Nephron (organoid): ENCODE data around the gene BMPR1A.

Experiments used
- H3K27ac Mint-ChIP-seq, 3 experiments: 2 replicates each; pipeline ENCODE4 v1.8.0; 2020; ENCODE audit warnings: mixed read lengths in 3 of 3, mild to moderate bottlenecking in 2 of 3, moderate library complexity in 1 of 3
- H3K27me3 Mint-ChIP-seq: 2 replicates; pipeline ENCODE4 v1.8.0; 2021; ENCODE audit warnings: low read depth, mild to moderate bottlenecking, moderate library complexity, mixed read lengths
- H3K36me3 Mint-ChIP-seq: 2 replicates; pipeline ENCODE4 v1.8.0; 2020; ENCODE audit warnings: low read depth, mixed read lengths
- H3K4me1 Mint-ChIP-seq: 2 replicates; pipeline ENCODE4 v1.8.0; 2020; ENCODE audit warnings: mixed read lengths
- H3K4me3 Mint-ChIP-seq, 3 experiments: 2 replicates each; pipeline ENCODE4 v1.8.0; 2020; ENCODE audit warnings: mild to moderate bottlenecking in 3 of 3, mixed read lengths in 3 of 3, moderate library complexity in 2 of 3
- H3K9me3 Mint-ChIP-seq: 2 replicates; pipeline ENCODE4 v1.8.0; 2020; ENCODE audit warnings: mixed read lengths
- TF ChIP-seq, protein P1 (sequence below), 3 experiments: fragments of 200-600 bp; sonication (generic); IDR thresholded peaks; one replicate each; pipeline ENCODE4 v1.5.0; 2021; ENCODE audit warnings: antibody characterized with exemption in 3 of 3; ENCODE audit not compliant: unreplicated experiment in 3 of 3

Gene BMPR1A

GRCh38 chr10:86799188-86799845 lies 42.9 kb downstream of the BMPR1A start:
- H3K4me3 Mint-ChIP-seq: peak overlapping the region in 1 of 3 experiments; percentile 31
- TF ChIP-seq, protein P1, sequence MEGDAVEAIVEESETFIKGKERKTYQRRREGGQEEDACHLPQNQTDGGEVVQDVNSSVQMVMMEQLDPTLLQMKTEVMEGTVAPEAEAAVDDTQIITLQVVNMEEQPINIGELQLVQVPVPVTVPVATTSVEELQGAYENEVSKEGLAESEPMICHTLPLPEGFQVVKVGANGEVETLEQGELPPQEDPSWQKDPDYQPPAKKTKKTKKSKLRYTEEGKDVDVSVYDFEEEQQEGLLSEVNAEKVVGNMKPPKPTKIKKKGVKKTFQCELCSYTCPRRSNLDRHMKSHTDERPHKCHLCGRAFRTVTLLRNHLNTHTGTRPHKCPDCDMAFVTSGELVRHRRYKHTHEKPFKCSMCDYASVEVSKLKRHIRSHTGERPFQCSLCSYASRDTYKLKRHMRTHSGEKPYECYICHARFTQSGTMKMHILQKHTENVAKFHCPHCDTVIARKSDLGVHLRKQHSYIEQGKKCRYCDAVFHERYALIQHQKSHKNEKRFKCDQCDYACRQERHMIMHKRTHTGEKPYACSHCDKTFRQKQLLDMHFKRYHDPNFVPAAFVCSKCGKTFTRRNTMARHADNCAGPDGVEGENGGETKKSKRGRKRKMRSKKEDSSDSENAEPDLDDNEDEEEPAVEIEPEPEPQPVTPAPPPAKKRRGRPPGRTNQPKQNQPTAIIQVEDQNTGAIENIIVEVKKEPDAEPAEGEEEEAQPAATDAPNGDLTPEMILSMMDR (IDR thresholded peaks at IDR 0.05; ENCODE audit: unreplicated experiment in 3 of 3): no peak
- peaks cover 9% of the 10 kb centered on the region for H3K36me3 Mint-ChIP-seq
- peaks cover 44% of the 10 kb centered on the region for H3K4me1 Mint-ChIP-seq
- H3K9me3 Mint-ChIP-seq: no peaks in the 10 kb centered on the region
- H3K27me3 Mint-ChIP-seq: no peaks in the 10 kb centered on the region
- H3K27ac Mint-ChIP-seq: peak overlapping the region; percentile 5 to 64 (median 46)

- Mint-ChIP-seq H3K9me3 (no peaks in the 10 kb centered on the region), H3K4me1 (peaks cover 42% of the 10 kb centered on the region), H3K36me3 (peaks cover 16% of the 10 kb centered on the region), H3K27ac (peak overlapping the region; percentile 51 to 74 (median 58)), H3K4me3 (no peak overlapping the region), H3K27me3 (no peaks in the 10 kb centered on the region)
- TF ChIP-seq, protein P1 (IDR thresholded peaks at IDR 0.05; ENCODE audit: unreplicated experiment in 3 of 3): no peak
Observed at GRCh38 chr10:86801995-86802394, 45.6 kb downstream of the BMPR1A start.

DNA sequence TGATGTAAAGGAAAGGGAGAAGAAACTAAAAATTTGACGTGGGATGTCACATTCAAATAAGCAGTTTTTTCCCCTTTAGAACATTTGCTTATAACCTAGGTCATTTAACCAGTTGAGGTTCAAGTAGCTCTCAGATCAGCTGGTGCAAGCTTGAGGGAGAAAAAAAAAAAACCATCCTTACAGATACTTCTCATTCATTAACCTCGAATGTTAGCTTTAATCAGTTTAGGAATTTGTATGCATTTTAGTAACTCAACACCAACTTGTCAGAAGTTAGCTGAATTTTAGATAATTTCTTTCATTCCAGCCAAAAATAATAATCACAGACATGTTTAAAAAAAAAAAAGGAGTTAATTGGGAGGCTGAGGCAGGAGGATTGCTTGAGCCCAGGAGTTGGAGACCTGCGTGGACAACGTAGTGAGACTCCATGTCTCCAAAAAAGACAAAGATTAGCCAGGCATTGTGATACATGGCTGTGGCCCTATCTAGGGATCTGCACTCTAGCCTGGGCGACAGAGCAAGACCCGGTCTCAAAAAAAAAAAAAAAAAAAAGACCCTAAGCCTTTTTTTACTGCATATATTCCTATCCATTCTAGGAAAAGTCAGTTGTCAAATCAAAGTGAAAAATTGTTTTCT lies 46.2 kb downstream of the BMPR1A start:
- Mint-ChIP-seq H3K27ac (peak overlapping the region; percentile 51 to 74 (median 58)), H3K4me3 (no peak overlapping the region), H3K9me3 (no peaks in the 10 kb centered on the region), H3K36me3 (peaks cover 20% of the 10 kb centered on the region), H3K4me1 (peaks cover 39% of the 10 kb centered on the region), H3K27me3 (no peaks in the 10 kb centered on the region)
- TF ChIP-seq, protein P1 (IDR thresholded peaks at IDR 0.05; ENCODE audit: unreplicated experiment in 3 of 3): no peak

- Mint-ChIP-seq H3K27ac (no peak overlapping the region), H3K36me3 (peaks cover 21% of the 10 kb centered on the region), H3K27me3 (no peaks in the 10 kb centered on the region), H3K4me3 (no peak overlapping the region), H3K4me1 (peaks cover 37% of the 10 kb centered on the region), H3K9me3 (no peaks in the 10 kb centered on the region)
- TF ChIP-seq, protein P1 (IDR thresholded peaks at IDR 0.05; ENCODE audit: unreplicated experiment in 3 of 3): no peak
Observed at GRCh38 chr10:86803156-86803555, 46.7 kb downstream of the BMPR1A start.

DNA sequence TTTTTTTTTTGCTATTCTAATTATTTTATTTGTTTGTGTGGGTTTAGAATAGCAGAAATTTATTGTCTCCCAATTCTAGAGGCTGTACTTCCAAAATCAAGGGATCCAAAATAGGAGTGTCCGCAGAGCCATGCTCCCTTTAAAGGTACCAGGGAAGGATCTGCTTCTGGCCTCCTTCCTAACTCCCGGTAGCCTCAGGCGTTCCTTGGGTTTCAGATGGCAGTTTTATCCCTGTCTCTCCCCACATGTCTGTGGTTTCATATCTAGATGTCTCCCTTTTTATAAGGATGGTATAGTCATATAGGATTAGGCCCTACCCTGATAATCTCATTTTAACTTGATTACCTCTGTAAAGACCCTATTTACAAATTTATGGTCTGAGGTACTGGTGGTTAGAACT lies 48.4 kb downstream of the BMPR1A start:
- H3K9me3 Mint-ChIP-seq: no peaks in the 10 kb centered on the region
- peaks cover 22% of the 10 kb centered on the region for H3K4me1 Mint-ChIP-seq
- H3K27ac Mint-ChIP-seq: no peak overlapping the region
- TF ChIP-seq, protein P1 (IDR thresholded peaks at IDR 0.05; ENCODE audit: unreplicated experiment in 3 of 3): no peak
- no peak overlapping the region for H3K4me3 Mint-ChIP-seq
- H3K27me3 Mint-ChIP-seq: no peaks in the 10 kb centered on the region
- peaks cover 28% of the 10 kb centered on the region for H3K36me3 Mint-ChIP-seq

DNA sequence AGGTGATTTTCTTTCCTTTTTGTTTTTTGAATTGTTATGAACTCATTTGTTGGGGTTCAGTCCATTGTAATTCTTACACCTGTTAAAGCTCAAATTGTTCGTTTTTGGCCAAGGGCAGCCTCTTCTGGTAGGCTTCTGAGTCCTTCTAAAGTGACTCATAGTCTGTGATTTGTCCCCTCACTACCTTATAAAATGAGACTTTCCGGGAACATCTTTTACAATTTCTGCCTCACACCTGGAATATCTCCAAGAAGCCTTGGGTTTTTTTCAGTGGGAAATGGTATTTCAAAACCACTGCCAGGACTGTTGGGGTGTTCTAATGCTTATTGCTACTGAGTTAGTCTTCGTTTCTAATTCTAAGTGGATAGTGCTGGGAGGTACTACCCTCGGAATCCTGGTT lies 56.7 kb downstream of the BMPR1A start:
- TF ChIP-seq, protein P1 (IDR thresholded peaks at IDR 0.05; ENCODE audit: unreplicated experiment in 3 of 3): no peak
- Mint-ChIP-seq H3K4me1 (peaks cover 23% of the 10 kb centered on the region), H3K4me3 (no peak overlapping the region), H3K9me3 (no peaks in the 10 kb centered on the region), H3K27me3 (no peaks in the 10 kb centered on the region), H3K27ac (no peak overlapping the region), H3K36me3 (peaks cover 40% of the 10 kb centered on the region)
